ENCODE results near the gene F7.

The F7 gene

GRCh38 chr13:113135281-113135760 is 29.7 kb downstream of the F7 start:
- no peak for TF ChIP-seq CTCF (IDR thresholded peaks at IDR 0.05; ENCODE audit: low read depth, low read length, missing control alignments)
- Histone ChIP-seq H3K27ac (no peak overlapping the region), H3K36me3 (replicated peaks) (no peaks in the 10 kb centered on the region), H3K4me3 (ENCODE audit: low read depth, low read length) (no peak overlapping the region), H3K27me3 (replicated peaks) (peaks cover 3% of the 10 kb centered on the region)
- DNase-seq, result no peak
- in situ Hi-C loops (cut with HindIII; ENCODE audit: low pct_ligation_motif_present, low sequenced_read_pairs), result no loop called here

GRCh38 chr13:113137691-113138298 is 32.2 kb downstream of the F7 start:
- Histone ChIP-seq H3K27ac (no peak overlapping the region), H3K36me3 (replicated peaks) (no peaks in the 10 kb centered on the region), H3K27me3 (replicated peaks) (no peaks in the 10 kb centered on the region), H3K4me3 (ENCODE audit: low read depth, low read length) (no peak overlapping the region)
- in situ Hi-C loops (cut with HindIII; ENCODE audit: low pct_ligation_motif_present, low sequenced_read_pairs), result no loop called here
- DNase-seq, result no peak
- no peak for TF ChIP-seq CTCF (IDR thresholded peaks at IDR 0.05; ENCODE audit: low read depth, low read length, missing control alignments)

DNA sequence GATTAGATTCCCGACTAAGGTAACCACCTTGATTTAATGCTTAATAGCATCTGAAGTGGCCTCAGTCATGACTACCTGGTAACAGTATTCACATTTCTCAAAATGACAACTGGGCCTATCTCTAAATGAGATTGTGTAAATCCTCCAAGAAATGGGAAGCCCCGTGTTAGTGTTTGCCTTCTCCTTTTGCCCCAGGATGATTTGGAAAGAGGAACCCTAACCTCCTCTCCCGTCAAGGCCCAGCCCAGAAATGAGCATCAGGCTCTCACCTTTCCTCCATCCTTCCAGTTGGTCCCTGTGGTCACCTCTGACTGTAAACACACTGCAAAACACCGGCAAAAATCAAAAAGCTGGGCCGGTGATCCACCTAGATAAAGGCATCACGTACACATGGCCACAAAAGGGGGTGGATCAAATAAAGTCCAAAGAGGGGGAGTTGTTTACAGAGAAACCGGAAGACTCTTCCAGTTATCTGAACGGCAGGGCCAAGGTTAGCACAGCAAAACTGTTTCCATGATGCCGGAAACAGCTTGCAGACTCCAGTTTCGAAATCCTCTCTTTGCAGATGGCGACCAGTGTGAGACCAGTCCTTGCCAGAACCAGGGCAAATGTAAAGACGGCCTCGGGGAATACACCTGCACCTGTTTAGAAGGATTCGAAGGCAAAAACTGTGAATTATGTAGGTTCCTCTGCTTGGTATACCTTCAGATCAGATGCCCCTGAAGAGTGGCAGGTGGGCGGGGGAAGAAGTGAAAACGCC is 33.4 kb downstream of the F7 start:
- Histone ChIP-seq H3K27ac (no peak overlapping the region), H3K4me3 (ENCODE audit: low read depth, low read length) (no peak overlapping the region), H3K27me3 (replicated peaks) (peaks cover 1% of the 10 kb centered on the region), H3K36me3 (replicated peaks) (no peaks in the 10 kb centered on the region)
- DNase-seq, result no peak
- TF ChIP-seq CTCF (IDR thresholded peaks at IDR 0.05; ENCODE audit: low read depth, low read length, missing control alignments), result no peak
- in situ Hi-C loops (cut with HindIII; ENCODE audit: low pct_ligation_motif_present, low sequenced_read_pairs), result no loop called here

DNA sequence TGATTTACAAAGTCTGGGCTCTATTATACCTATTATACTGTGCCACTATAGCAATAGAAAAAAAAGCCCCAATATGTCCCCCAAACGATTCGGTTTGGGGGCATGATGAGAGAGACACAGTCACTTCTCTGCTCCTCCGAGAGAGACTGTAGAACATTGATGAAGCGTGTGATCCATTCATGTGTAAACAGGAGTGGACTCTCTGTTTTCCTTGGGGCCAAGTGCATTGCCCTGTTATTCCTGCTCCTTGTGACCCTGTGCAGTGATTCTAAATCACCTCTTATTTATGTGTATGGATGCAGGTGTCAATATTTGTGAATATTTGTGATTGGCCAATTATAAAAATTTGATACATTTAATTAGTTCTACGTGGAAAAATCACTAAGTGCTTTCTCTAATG is 34.0 kb downstream of the F7 start:
- Histone ChIP-seq H3K27me3 (replicated peaks) (peaks cover 4% of the 10 kb centered on the region), H3K36me3 (replicated peaks) (no peaks in the 10 kb centered on the region), H3K27ac (no peak overlapping the region), H3K4me3 (ENCODE audit: low read depth, low read length) (no peak overlapping the region)
- DNase-seq, result no peak
- TF ChIP-seq CTCF (IDR thresholded peaks at IDR 0.05; ENCODE audit: low read depth, low read length, missing control alignments), result no peak
- in situ Hi-C loops (cut with HindIII; ENCODE audit: low pct_ligation_motif_present, low sequenced_read_pairs), result no loop called here

- TF ChIP-seq CTCF (IDR thresholded peaks at IDR 0.05; ENCODE audit: low read depth, low read length, missing control alignments), result no peak
- peaks cover 4% of the 10 kb centered on the region for H3K27me3 ChIP-seq (replicated peaks)
- no peak overlapping the region for H3K27ac ChIP-seq
- no peaks in the 10 kb centered on the region for H3K36me3 ChIP-seq (replicated peaks)
- DNase-seq, result no peak
- H3K4me3 ChIP-seq (ENCODE audit: low read depth, low read length), result no peak overlapping the region
- in situ Hi-C loops (cut with HindIII; ENCODE audit: low pct_ligation_motif_present, low sequenced_read_pairs), result no loop called here
Observed at GRCh38 chr13:113140677-113141600, 35.3 kb downstream of the F7 start.

Measured in brain microvascular endothelial cell (primary cell).